Ishikawa (cell line): ENCODE data around the gene KDM2A.

Experiments
- CEBPB ChIP-seq: IDR thresholded peaks from 2 replicates; pipeline ENCODE4 v1.6.1; 2012
- CREB1 ChIP-seq: IDR thresholded peaks from 2 replicates; pipeline ENCODE4 v1.6.1; 2012; ENCODE audit warnings: low read depth
- EGR1 ChIP-seq: IDR thresholded peaks from 2 replicates; pipeline ENCODE4 v1.6.1; 2012
- EP300 ChIP-seq: IDR thresholded peaks from 2 replicates; pipeline ENCODE4 v1.6.1; 2012; ENCODE audit warnings: borderline replicate concordance
- FOXM1 ChIP-seq: IDR thresholded peaks from 2 replicates; pipeline ENCODE4 v1.6.1; 2012; ENCODE audit warnings: low read depth, borderline replicate concordance
- MAX ChIP-seq: IDR thresholded peaks from 2 replicates; pipeline ENCODE4 v1.6.1; 2012
- NFIC ChIP-seq: IDR thresholded peaks from 2 replicates; pipeline ENCODE4 v1.6.1; 2012
- RAD21 ChIP-seq: IDR thresholded peaks from 2 replicates; pipeline ENCODE4 v1.6.1; 2012; ENCODE audit warnings: low read depth
- REST ChIP-seq: IDR thresholded peaks from 2 replicates; pipeline ENCODE4 v1.6.1; 2012; ENCODE audit warnings: low read depth, mild to moderate bottlenecking
- TAF1 ChIP-seq: IDR thresholded peaks from 2 replicates; pipeline ENCODE4 v1.6.1; 2012; ENCODE audit warnings: low read depth, mild to moderate bottlenecking
- TCF12 ChIP-seq: IDR thresholded peaks from 2 replicates; pipeline ENCODE4 v1.6.1; 2012; ENCODE audit warnings: low read depth
- TEAD4 ChIP-seq: IDR thresholded peaks from 2 replicates; pipeline ENCODE4 v1.6.1; 2012
- USF1 ChIP-seq: IDR thresholded peaks from 2 replicates; pipeline ENCODE4 v1.6.1; 2012
- YY1 ChIP-seq: IDR thresholded peaks from 2 replicates; pipeline ENCODE4 v1.6.1; 2012; ENCODE audit warnings: low read depth
- ZBTB7A ChIP-seq: IDR thresholded peaks from 2 replicates; pipeline ENCODE4 v1.6.1; 2012; ENCODE audit warnings: low read depth

KDM2A gene

GRCh38 chr11:67277231-67277961, 158.3 kb downstream of the KDM2A start:
- no peak for TF ChIP-seq TCF12
- no peak for TF ChIP-seq EGR1
- TF ChIP-seq REST = no peak

GRCh38 chr11:67278135-67278938, 159.3 kb downstream of the KDM2A start:
- TF ChIP-seq RAD21 = no peak
- no peak for TF ChIP-seq CEBPB
- TF ChIP-seq EGR1 = no peak
- TF ChIP-seq FOXM1 = no peak
- no peak for TF ChIP-seq ZBTB7A
- TF ChIP-seq YY1 = no peak
- TF ChIP-seq REST = no peak
- no peak for TF ChIP-seq NFIC
- TF ChIP-seq EP300 = no peak
- TF ChIP-seq MAX = no peak
- no peak for TF ChIP-seq TEAD4
- no peak for TF ChIP-seq USF1
- TF ChIP-seq TCF12 = no peak
- TF ChIP-seq TAF1 = no peak

DNA sequence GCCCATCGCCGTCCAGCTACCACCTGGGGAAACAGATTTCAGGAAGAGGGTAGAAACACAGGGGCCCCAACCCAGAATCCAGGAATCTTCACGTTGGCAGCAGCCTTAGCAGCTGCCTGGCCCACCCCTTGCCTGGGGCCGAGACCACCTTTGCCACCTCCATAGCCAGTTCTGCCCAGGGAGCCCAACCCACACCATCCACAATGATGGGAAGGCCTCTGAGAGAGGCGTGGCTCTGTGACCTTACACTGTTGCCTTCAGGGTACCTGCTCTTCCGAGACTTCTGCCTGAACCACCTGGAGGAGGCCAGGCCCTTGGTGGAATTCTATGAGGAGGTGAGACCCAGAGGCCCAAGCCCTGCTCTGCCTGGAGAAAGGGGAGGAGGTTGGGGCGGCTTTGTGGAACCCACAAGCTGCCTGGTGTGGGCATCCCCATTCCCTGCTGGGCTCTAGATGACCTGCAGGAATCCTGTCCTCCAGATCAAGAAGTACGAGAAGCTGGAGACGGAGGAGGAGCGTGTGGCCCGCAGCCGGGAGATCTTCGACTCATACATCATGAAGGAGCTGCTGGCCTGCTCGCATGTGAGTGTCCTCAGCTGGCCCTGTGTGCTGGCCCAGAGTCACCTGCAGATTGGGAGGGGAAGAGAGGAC, 160.0 kb downstream of the KDM2A start:
- TF ChIP-seq MAX (no peak), CEBPB (no peak), REST (no peak), RAD21 (no peak), YY1 (no peak), EP300 (no peak), EGR1 (no peak), TEAD4 (no peak), TCF12 (no peak), FOXM1 (no peak), CREB1 (no peak), USF1 (no peak), NFIC (no peak), TAF1 (no peak)
